HepG2 (cell line): ENCODE measurements around the gene ATP6V1G2. TPM values are rescaled to one million over a fixed set of nuclear protein-coding genes. Genes with fewer than 3 reads are reported as not detected.

Experiments used
- ATF2 ChIP-seq: sonication (generic); formaldehyde crosslinking; IDR thresholded peaks from 2 replicates; pipeline ENCODE4 v1.4.0; 2020; ENCODE audit warnings: missing genetic modification reagents
- ATF7 ChIP-seq, 2 experiments: fragments of 450-650 bp in 1 of 2; sonication (generic) in 1 of 2; formaldehyde crosslinking in 1 of 2; IDR thresholded peaks; 2 replicates each; pipeline versions ENCODE4 v1.4.0 to v1.6.1; 2016 to 2020; ENCODE audit warnings: antibody characterized with exemption in 1 of 2, mild to moderate bottlenecking in 1 of 2, missing genetic modification reagents in 1 of 2
- GZF1 ChIP-seq: sonication (generic); formaldehyde crosslinking; IDR thresholded peaks from 2 replicates; pipeline ENCODE4 v1.5.1; 2020; ENCODE audit warnings: mild to moderate bottlenecking, missing genetic modification reagents
- HNRNPLL ChIP-seq: fragments of 200-400 bp; formaldehyde crosslinking; IDR thresholded peaks from 2 replicates; pipeline ENCODE4 v1.6.1; 2017; ENCODE audit warnings: mild to moderate bottlenecking, low read depth, low read length; ENCODE audit not compliant: poor library complexity, severe bottlenecking
- HOXA9 ChIP-seq: sonication (generic); formaldehyde crosslinking; IDR thresholded peaks from 2 replicates; pipeline ENCODE4 v1.8.1; 2022; ENCODE audit warnings: missing genetic modification reagents, mild to moderate bottlenecking, moderate library complexity, borderline replicate concordance
- KDM5A ChIP-seq: fragments of 200-600 bp; sonication (generic); IDR thresholded peaks from 2 replicates; pipeline ENCODE4 v1.7.0; 2018; ENCODE audit warnings: antibody characterized with exemption, mild to moderate bottlenecking, low read length, borderline replicate concordance
- NONO ChIP-seq, 2 experiments: fragments of 450-650 bp in 1 of 2; sonication (generic) in 1 of 2; formaldehyde crosslinking in 1 of 2; IDR thresholded peaks in 1 of 2; conservative IDR thresholded peaks in 1 of 2; 2 replicates each; pipeline versions ENCODE4 v1.6.1 to v1.8.0; 2017 to 2022; ENCODE audit warnings: mild to moderate bottlenecking in 1 of 2, missing genetic modification reagents in 1 of 2, moderate library complexity in 1 of 2
- TAF1 ChIP-seq: sonication (generic); formaldehyde crosslinking; IDR thresholded peaks from 2 replicates; pipeline ENCODE4 v1.4.0; 2020; ENCODE audit warnings: missing genetic modification reagents
- TFDP1 ChIP-seq: IDR thresholded peaks from 2 replicates; pipeline ENCODE4 v1.6.1; 2016; ENCODE audit warnings: missing compliant biosample characterization, missing genetic modification reagents, borderline replicate concordance
- ZBTB33 ChIP-seq: sonication (generic); formaldehyde crosslinking; IDR thresholded peaks from 2 replicates; pipeline ENCODE4 v1.4.0; 2020; ENCODE audit warnings: missing genetic modification reagents
- ZNF124 ChIP-seq: sonication (generic); formaldehyde crosslinking; IDR thresholded peaks from 2 replicates; pipeline ENCODE4 v1.4.0; 2020; ENCODE audit warnings: missing genetic modification reagents
- ZNF225 ChIP-seq: sonication (generic); formaldehyde crosslinking; IDR thresholded peaks from 2 replicates; pipeline ENCODE4 v1.4.0; 2020; ENCODE audit warnings: mild to moderate bottlenecking, missing genetic modification reagents
- ZNF234 ChIP-seq: sonication (generic); formaldehyde crosslinking; conservative IDR thresholded peaks from 2 replicates; pipeline ENCODE4 v1.5.1; 2020; ENCODE audit warnings: mild to moderate bottlenecking, missing genetic modification reagents
- ZNF253 ChIP-seq: sonication (generic); formaldehyde crosslinking; IDR thresholded peaks from 2 replicates; pipeline ENCODE4 v1.8.0; 2022; ENCODE audit warnings: mild to moderate bottlenecking, missing genetic modification reagents, borderline replicate concordance
- ZNF343 ChIP-seq: sonication (generic); formaldehyde crosslinking; IDR thresholded peaks from 2 replicates; pipeline ENCODE4 v1.4.0; 2020; ENCODE audit warnings: mild to moderate bottlenecking, missing genetic modification reagents
- ZNF747 ChIP-seq: sonication (generic); formaldehyde crosslinking; IDR thresholded peaks from 2 replicates; pipeline ENCODE4 v1.8.1; 2023; ENCODE audit warnings: missing genetic modification reagents, mild to moderate bottlenecking, borderline replicate concordance
- ZNF75D ChIP-seq: sonication (generic); formaldehyde crosslinking; IDR thresholded peaks from 2 replicates; pipeline ENCODE4 v1.8.1; 2023; ENCODE audit warnings: missing genetic modification reagents, mild to moderate bottlenecking, borderline replicate concordance
- ZNF761 ChIP-seq: sonication (generic); formaldehyde crosslinking; conservative IDR thresholded peaks from 2 replicates; pipeline ENCODE4 v1.4.0; 2020; ENCODE audit warnings: mild to moderate bottlenecking, missing genetic modification reagents
- polyA plus RNA-seq, 8 experiments: library from polyadenylated mRNA; depleted of rRNA in 3 of 8; stranded (reverse) in 7 of 8; unstranded in 1 of 8; fragments of >200 nt; fragmentation: Illumina TruSeq in 4 of 8; extraction: Trizol in 4 of 8; gene quantifications; 2 replicates each; pipeline versions ENCODE4 v1.2.1 to v1.2.3, GENCODE V29; 2011 to 2016; ENCODE audit warnings: low read depth in 4 of 8, missing spikeins in 1 of 8, mixed read lengths in 1 of 8; ENCODE audit not compliant: insufficient read depth in 1 of 8
- total RNA-seq, 5 experiments: library from RNA; depleted of rRNA; stranded (reverse); fragments of >200 nt; fragmentation: Illumina TruSeq; extraction: Trizol; gene quantifications; 2 replicates each; pipeline ENCODE4 v1.2.3, GENCODE V29; 2016; ENCODE audit warnings: low read depth in 1 of 5

Gene ATP6V1G2
- total and polyA plus RNA-seq, 2 of the 13 experiments (the other 11 are each of a cell fraction or from before 2014, with no cell fraction given): 0.27 to 0.83 TPM

- peak; percentile 71; the same call in 1 of the 2 replicates for TF ChIP-seq ZNF225 (CRISPR knock-in tag)
- no peak for TF ChIP-seq ZNF343 (CRISPR knock-in tag)
- peak; percentile 41 for TF ChIP-seq HNRNPLL
- no peak for TF ChIP-seq TFDP1 (CRISPR knock-in tag)
- TF ChIP-seq HOXA9 (CRISPR knock-in tag): 0 out of 2 replicates have a peak, but pooled peaks have one; percentile 47
- TF ChIP-seq ZNF253 (CRISPR knock-in tag): peak; percentile 38; the same call in 1 of the 2 replicates
- TF ChIP-seq ZNF747 (CRISPR knock-in tag): peak; percentile 10; the same call in 1 of the 2 replicates
- no peak for TF ChIP-seq ZNF234 (CRISPR knock-in tag)
- 0 out of 2 replicates have a peak, but pooled peaks have one; percentile 56 for TF ChIP-seq ZNF75D (CRISPR knock-in tag)
- TF ChIP-seq ZNF124 (CRISPR knock-in tag): 0 out of 2 replicates have a peak, but pooled peaks have one; percentile 5
- TF ChIP-seq KDM5A: peak; percentile 72; the same call in 1 of the 2 replicates
- no peak for TF ChIP-seq GZF1 (CRISPR knock-in tag)
- TF ChIP-seq TAF1 (CRISPR knock-in tag): 0 out of 2 replicates have a peak, but pooled peaks have one; percentile 33
- TF ChIP-seq ZBTB33 (CRISPR knock-in tag): peak; percentile 88
- no peak for TF ChIP-seq ATF7 (IDR thresholded peaks at IDR 0.05)
- TF ChIP-seq ATF7 (CRISPR knock-in tag; IDR thresholded peaks at IDR 0.05): 0 out of 2 replicates have a peak, but pooled peaks have one; percentile 46
- no peak for TF ChIP-seq NONO (IDR thresholded peaks at IDR 0.05)
- TF ChIP-seq NONO (CRISPR knock-in tag; conservative IDR thresholded peaks at IDR 0.05): 0 out of 2 replicates have a peak, but pooled peaks have one; percentile 6
- TF ChIP-seq ZNF761: no peak
- TF ChIP-seq ATF2 (CRISPR knock-in tag): no peak
Measured at GRCh38 chr6:31547727-31548543, 1.5 kb upstream of the ATP6V1G2 start (continued).
